Endodermal cell (in vitro differentiated cells): Measurements from ENCODE around the gene CHERP. TPM values are rescaled to one million over a fixed set of nuclear protein-coding genes. Genes with fewer than 3 reads are reported as not detected.

ENCODE experiments used
- DNase-seq: peaks from one replicate; pipeline ENCODE4 v3.0.0-alpha.2; 2017
- H3K27ac ChIP-seq: 2 replicates; pipeline ENCODE4 v1.5.1; 2013; ENCODE audit warnings: mild to moderate bottlenecking, low read depth, low read length, moderate library complexity
- H3K27me3 ChIP-seq: 2 replicates; pipeline ENCODE4 v1.6.1; 2013; ENCODE audit warnings: mild to moderate bottlenecking, low read length, moderate library complexity; ENCODE audit not compliant: insufficient read depth, control insufficient read depth, poor library complexity, severe bottlenecking
- H3K36me3 ChIP-seq: 2 replicates; pipeline ENCODE4 v1.7.0; 2013; ENCODE audit warnings: mild to moderate bottlenecking, low read length, moderate library complexity; ENCODE audit not compliant: control insufficient read depth, insufficient read depth
- H3K4me1 ChIP-seq: one replicate; pipeline ENCODE4 v1.7.0; 2013; ENCODE audit warnings: low read length; ENCODE audit not compliant: control insufficient read depth, insufficient read depth
- H3K4me3 ChIP-seq: 2 replicates; pipeline ENCODE4 v1.5.1; 2013; ENCODE audit warnings: mild to moderate bottlenecking, low read length, moderate library complexity
- H3K9ac ChIP-seq: 2 replicates; pipeline ENCODE4 v1.6.1; 2013; ENCODE audit warnings: mild to moderate bottlenecking, low read length, moderate library complexity; ENCODE audit not compliant: poor library complexity, severe bottlenecking; ENCODE audit errors: extremely low read depth
- H3K9me3 ChIP-seq: 2 replicates; pipeline ENCODE4 v1.6.1; 2013; ENCODE audit warnings: mild to moderate bottlenecking, low read length, moderate library complexity; ENCODE audit not compliant: control insufficient read depth
- H3K27ac Mint-ChIP-seq: 2 replicates; pipeline ENCODE4 v1.8.0; 2020; ENCODE audit warnings: mixed read lengths
- H3K27me3 Mint-ChIP-seq: 2 replicates; pipeline ENCODE4 v1.8.0; 2021; ENCODE audit warnings: mild to moderate bottlenecking, mixed read lengths; ENCODE audit not compliant: insufficient read depth
- H3K36me3 Mint-ChIP-seq: 2 replicates; pipeline ENCODE4 v1.8.0; 2020; ENCODE audit warnings: low read depth, mixed read lengths
- H3K4me1 Mint-ChIP-seq: 2 replicates; pipeline ENCODE4 v1.8.0; 2020; ENCODE audit warnings: mixed read lengths
- H3K4me3 Mint-ChIP-seq: 2 replicates; pipeline ENCODE4 v1.8.0; 2020; ENCODE audit warnings: mild to moderate bottlenecking, moderate library complexity, mixed read lengths
- H3K9me3 Mint-ChIP-seq: 2 replicates; pipeline ENCODE4 v1.8.0; 2020; ENCODE audit warnings: mild to moderate bottlenecking, mixed read lengths
- WGBS, 2 experiments: methylation state at CpG; one replicate each; pipeline versions ENCODE4 v1.1.5 to v1.1.7; 2013; ENCODE audit warnings: missing lambda C conversion rate in 2 of 2, mixed read lengths in 1 of 2; ENCODE audit not compliant: insufficient coverage in 1 of 2, insufficient read length in 1 of 2; 5-methylcytosine and 5-hydroxymethylcytosine counted together
- total RNA-seq, 2 donors: library from RNA; stranded (reverse); fragmentation: NEBNext Ultra II Directional in 1 of 2; extraction: Animal tissue kit (Norgen Biotek cat#: 25700) in 1 of 2; gene quantifications; 2 replicates in 1 of 2; 3 replicates in 1 of 2; pipeline ENCODE4 v1.2.1, GENCODE V29; 2021
- TF ChIP-seq, protein P1 (sequence below): fragments of 200-600 bp; sonication (generic); conservative IDR thresholded peaks from 2 replicates; pipeline ENCODE4 v1.5.0; 2021; ENCODE audit warnings: antibody characterized with exemption, mild to moderate bottlenecking

CHERP gene
- total RNA-seq, 2 donors from 2014 or later, result 69.5 to 71.5 TPM

DNA sequence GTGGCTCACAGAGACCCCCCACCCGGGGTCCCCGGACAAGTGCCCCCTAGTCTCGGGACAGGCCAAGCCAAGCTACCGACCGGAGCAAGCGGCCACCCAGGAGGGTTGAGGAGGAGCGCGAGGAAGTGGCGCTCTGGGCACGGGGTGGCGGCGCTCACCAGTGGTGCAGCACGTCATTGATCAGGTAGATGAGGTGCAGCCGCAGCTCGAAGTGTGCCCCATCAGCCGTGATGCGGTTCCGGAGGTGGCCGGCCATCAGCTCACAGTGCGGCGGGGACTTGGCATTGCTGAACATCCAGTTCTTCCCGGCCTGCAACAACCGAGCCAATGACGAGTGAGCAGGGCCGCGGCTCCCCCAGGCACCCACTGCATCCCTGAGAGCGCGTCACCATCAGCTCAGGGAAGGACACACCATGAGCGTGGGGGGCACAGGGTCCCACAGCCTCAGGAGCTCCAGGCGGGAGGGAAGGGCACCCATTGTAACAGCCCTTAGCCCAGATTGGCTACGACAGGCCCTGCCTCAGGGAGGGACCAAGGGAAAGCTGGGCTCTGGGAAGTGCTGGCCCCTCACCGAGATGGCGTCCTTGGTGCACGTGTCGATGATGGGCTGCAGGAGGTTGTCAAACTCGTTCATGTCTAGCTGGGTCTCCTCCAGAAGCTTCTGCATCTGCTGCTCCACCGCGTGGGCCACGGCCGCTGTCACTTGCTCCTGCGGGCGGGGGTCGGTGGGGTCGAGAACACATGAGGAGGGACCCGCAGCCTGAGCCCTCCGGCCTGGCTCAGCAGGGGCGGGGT is 9.6 kb downstream of the CHERP start:
- TF ChIP-seq, protein P1, sequence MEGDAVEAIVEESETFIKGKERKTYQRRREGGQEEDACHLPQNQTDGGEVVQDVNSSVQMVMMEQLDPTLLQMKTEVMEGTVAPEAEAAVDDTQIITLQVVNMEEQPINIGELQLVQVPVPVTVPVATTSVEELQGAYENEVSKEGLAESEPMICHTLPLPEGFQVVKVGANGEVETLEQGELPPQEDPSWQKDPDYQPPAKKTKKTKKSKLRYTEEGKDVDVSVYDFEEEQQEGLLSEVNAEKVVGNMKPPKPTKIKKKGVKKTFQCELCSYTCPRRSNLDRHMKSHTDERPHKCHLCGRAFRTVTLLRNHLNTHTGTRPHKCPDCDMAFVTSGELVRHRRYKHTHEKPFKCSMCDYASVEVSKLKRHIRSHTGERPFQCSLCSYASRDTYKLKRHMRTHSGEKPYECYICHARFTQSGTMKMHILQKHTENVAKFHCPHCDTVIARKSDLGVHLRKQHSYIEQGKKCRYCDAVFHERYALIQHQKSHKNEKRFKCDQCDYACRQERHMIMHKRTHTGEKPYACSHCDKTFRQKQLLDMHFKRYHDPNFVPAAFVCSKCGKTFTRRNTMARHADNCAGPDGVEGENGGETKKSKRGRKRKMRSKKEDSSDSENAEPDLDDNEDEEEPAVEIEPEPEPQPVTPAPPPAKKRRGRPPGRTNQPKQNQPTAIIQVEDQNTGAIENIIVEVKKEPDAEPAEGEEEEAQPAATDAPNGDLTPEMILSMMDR, result no peak
- no peaks in the 10 kb centered on the region for H3K9me3 ChIP-seq
- Mint-ChIP-seq H3K9me3 (no peaks in the 10 kb centered on the region), H3K4me3 (no peak overlapping the region), H3K27ac (no peak overlapping the region), H3K36me3 (peaks cover 80% of the 10 kb centered on the region), H3K4me1 (no peaks in the 10 kb centered on the region), H3K27me3 (no peaks in the 10 kb centered on the region)
- no peak for DNase-seq
- no peak overlapping the region for H3K27ac ChIP-seq
- H3K4me1 ChIP-seq, result no peaks in the 10 kb centered on the region
- WGBS, 2 experiments, result 95 to 98% methylated on average over 43 to 47 of the region's 47 CpGs
- no peak overlapping the region for H3K9ac ChIP-seq
- peaks cover 83% of the 10 kb centered on the region for H3K36me3 ChIP-seq
- no peaks in the 10 kb centered on the region for H3K27me3 ChIP-seq
- H3K4me3 ChIP-seq, result no peak overlapping the region

- no peak overlapping the region for H3K27ac ChIP-seq
- no peak overlapping the region for H3K27ac Mint-ChIP-seq
- H3K4me1 Mint-ChIP-seq, result no peaks in the 10 kb centered on the region
- no peaks in the 10 kb centered on the region for H3K27me3 ChIP-seq
- H3K4me1 ChIP-seq, result no peaks in the 10 kb centered on the region
- TF ChIP-seq, protein P1, result no peak
- peaks cover 76% of the 10 kb centered on the region for H3K36me3 Mint-ChIP-seq
- H3K9me3 ChIP-seq, result no peaks in the 10 kb centered on the region
- WGBS, 2 experiments, result 96 to 98% methylated on average over 8 to 12 of the region's 12 CpGs
- no peak overlapping the region for H3K4me3 ChIP-seq
- no peaks in the 10 kb centered on the region for H3K27me3 Mint-ChIP-seq
- H3K36me3 ChIP-seq, result peaks cover 91% of the 10 kb centered on the region
- no peak for DNase-seq
- H3K4me3 Mint-ChIP-seq, result no peak overlapping the region
- no peaks in the 10 kb centered on the region for H3K9me3 Mint-ChIP-seq
- no peak overlapping the region for H3K9ac ChIP-seq
Measured at GRCh38 chr19:16531380-16531669, 10.9 kb downstream of the CHERP start.

DNA sequence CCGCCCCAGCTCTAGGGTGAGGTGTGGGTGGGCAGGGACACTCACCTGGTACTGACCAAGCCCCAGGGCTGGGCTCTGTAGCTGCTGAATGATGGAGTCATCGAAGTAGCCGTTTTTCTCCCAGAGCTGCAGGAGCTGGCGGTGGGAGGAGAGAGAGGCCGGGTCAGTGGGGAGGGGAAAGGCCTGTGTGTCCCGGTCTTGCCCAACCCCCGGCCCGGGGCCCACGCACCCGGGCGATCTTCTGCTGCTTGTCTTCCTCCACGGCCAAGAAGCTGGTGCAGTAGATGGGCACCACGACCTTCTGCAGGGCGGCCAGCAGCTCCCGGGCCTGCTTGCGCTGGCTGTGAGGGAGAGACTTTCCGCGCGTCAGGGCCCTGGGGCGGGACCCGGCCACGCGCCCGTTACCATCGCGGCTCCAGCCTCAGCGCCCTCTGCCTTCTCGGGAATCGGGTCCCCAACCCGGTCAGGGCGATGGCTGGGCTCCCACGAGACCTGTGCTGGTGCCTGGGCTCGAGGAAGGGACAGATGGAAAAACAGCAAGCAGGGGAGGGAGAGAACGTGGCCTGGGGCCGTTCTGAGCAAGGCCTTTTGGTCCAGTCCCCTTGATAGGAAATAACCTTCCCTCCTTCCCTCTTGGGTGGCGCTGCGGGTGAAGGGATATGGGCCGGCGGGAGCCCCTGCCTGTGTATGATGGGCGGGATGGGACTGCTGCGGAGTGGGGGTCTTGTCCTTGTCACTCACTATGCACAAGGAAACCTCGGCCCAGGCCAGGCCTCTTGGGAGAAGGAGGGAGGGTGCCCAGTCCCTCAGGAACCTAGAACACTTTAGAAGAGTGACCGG is 11.5 kb downstream of the CHERP start:
- no peak for DNase-seq
- no peaks in the 10 kb centered on the region for H3K9me3 Mint-ChIP-seq
- Histone ChIP-seq H3K4me3 (no peak overlapping the region), H3K36me3 (peaks cover 91% of the 10 kb centered on the region), H3K4me1 (no peaks in the 10 kb centered on the region), H3K9me3 (no peaks in the 10 kb centered on the region), H3K9ac (no peak overlapping the region), H3K27me3 (no peaks in the 10 kb centered on the region), H3K27ac (no peak overlapping the region)
- no peaks in the 10 kb centered on the region for H3K27me3 Mint-ChIP-seq
- H3K4me1 Mint-ChIP-seq, result no peaks in the 10 kb centered on the region
- no peak overlapping the region for H3K4me3 Mint-ChIP-seq
- TF ChIP-seq, protein P1, result no peak
- H3K27ac Mint-ChIP-seq, result no peak overlapping the region
- WGBS, 2 experiments, result 96 to 98% methylated on average over 28 to 43 of the region's 43 CpGs
- peaks cover 75% of the 10 kb centered on the region for H3K36me3 Mint-ChIP-seq
